ENCODE data around the gene AQP12B.

Gene AQP12B

GRCh38 chr2:240717681-240718581, 35.2 kb upstream of the AQP12B start:
- no peak for DNase-seq

DNA sequence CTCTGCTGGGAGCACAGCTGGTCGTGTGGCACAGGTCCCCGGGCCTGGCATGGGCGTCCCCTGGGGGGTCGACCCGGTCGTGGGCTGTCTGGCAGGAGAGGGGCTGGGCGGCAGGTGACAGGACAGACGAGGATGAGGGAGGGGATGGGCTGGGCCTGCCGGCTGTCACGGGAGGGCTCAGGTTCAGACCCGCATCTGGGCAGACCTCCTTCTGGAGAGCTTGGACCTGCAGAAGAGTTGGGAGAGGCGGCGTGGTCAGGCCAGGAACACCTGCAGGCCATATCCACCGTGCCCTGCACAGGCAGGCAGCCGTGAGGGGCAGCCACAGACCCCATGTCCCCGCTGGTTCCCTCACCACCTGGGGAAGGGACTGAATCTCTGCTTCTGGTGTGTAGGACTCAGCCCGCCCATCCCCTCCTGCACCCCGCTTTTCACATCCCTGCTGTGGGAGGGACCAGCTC, 34.5 kb upstream of the AQP12B start:
- no peak for DNase-seq

DNA sequence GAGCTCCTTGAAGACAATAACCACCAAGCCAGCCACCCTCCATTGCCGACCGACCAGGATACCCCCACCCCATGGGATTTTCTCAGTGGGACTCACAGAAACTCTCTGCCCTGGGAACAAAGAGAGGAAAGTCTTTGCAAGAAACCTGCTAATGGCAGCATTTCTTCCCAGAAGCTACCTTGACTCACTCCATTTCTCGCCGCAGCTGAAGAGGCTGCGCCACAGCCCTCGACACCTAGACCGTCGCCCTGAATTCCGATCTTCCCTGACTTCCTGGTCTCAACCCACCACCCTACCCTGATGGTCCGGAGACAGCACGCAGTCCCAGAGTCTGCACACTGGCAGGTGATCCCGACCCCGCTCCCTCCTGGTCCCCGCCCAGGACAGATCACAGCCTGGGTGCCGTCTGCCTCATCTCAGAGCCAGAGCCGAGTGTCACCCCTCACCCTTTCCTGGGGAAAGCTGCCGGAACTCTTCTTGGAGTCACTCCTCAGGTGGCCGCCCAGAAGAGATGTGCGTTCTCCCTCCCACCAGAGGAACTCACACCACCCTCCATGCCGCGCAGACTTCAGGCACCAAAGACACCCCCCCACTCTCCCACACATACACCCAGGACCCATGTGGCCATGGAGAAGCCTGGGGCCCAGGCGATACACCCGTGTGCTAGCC, 33.6 kb upstream of the AQP12B start:
- DNase-seq: no peak

DNA sequence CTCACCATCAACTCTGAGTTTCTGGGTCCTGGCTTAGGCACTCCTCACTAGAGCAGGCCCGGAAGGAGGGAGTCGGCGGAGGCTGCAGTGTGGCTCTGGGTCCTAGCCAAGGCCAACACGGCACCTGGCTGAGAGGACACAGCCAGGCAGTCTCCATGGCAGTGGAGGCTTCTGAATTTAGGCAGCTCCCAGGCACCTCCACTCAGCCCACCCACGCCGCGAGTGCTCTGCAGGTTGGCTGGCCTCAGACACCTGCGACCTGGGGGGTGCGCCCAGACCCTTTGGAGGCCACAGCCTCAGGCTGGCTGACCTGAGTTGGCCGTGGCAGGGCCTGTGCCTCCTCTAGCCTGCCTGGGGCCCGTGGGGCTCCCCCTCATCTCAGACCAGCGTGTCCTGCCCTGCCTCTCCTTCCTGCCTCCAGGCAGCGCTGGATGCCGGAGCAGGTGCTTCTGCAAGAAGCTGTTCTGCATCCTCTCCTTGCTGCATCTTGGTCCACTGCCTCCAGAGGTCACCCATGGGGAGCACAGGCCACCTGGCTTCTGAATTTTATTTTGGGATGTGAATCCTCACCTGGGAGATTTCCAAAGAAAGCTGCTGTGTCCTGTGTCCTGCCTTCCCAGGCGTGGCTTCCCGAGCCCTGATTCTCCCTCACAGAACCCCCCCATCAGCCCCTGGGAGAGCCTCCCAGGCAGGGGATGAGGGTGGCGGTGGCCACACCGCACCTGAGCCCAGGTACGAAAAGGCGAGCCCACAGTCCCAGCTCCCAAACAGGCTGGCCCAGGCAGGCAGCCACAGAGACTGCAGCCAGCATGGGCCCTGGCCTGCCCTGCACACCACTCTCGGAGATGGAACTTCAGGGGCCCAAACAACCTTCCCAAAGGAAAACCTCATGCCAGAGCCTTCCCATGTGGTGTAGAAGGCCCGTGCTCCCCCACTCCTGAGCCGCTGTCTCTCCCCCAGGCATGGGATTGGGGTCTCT, 32.4 kb upstream of the AQP12B start:
- DNase-seq: no peak

- no peak for DNase-seq
These were observed 31.5 kb upstream of the AQP12B start for GRCh38 chr2:240713928-240714746.

DNA sequence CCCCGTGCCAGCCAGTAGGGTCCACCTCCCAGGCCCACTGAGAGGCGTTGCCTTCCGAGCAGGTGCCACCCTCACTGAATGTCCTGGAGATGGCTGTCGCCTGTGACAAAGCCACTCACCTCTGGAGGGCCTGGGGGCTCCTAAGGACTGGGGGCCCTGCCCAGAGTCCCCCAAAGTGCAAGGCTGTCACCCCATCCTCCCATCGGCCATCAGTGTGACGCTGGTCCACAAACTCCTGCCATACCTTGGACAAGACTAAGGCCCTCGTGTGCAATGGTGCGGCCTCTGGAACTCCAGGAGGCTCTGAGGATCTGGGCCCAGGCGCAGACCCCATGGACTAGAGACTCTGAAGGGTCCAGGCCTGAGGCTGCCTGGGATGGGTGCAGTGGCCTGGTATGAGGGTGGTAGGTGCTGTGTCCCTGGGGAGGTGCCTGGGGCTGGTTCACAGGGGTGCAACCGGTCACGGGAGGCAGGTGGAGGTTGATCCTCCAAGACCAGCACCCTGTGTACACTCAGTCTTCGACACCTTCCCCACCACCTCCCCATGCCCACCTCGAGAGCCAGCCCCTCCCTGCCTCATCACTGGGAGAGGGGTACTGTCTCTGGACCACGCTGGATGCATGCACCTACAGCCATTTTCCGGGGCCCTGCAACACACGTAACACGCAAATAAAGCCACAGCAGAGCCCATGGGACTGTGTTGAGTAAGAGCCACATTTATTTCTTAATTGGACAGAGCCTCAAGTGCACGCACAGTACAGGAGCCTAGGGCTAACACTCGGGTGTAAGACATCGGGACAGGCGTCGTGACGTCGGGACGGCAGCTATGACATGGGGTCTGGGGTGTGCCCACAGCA, 30.6 kb upstream of the AQP12B start:
- DNase-seq: no peak

DNA sequence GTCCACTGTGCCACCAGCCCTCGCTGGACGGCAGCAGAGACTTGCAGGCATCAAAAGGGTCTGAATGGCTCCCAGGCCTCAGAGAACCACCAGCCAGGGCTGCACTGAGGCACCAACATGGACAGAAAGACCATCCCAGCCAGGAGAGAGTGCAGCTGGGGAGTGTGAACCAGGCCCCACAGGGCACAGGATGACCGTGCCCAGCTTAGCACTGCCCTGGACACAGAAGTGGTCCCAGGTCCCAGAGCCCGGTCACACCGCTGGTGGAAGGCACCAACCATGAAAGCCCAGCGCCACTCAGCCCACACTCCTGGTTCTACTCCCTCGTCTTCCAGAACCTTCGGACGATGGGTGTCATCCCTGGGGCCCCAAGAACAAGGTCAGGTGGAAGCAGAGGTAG, 29.4 kb upstream of the AQP12B start:
- no peak for DNase-seq

DNA sequence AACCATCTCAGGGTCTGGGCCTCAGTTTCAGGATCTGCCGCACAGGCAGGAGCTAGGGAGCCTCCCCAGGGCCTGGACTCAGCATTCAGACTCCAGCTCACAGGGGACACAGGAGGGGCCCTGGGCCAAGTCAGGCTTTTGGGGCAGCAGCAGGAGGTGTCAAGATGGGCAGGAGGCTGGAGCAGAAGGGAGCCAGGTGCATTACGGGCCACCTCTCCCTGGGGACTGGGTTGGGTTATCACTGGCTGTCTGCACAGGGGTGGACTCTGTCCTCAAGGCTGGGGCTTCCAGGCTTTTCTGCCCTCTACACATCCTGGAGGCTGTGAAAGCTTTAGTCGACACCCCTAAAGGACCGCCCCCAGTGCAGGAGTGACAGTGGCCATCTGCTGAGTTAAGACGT, 29.0 kb upstream of the AQP12B start:
- no peak for DNase-seq

- no peak for DNase-seq
These were observed 28.6 kb upstream of the AQP12B start for GRCh38 chr2:240711296-240711695.

- no peak for DNase-seq
These were observed 25.8 kb upstream of the AQP12B start for GRCh38 chr2:240708457-240708856.

GRCh38 chr2:240707821-240708220, 25.1 kb upstream of the AQP12B start:
- DNase-seq: no peak

DNA sequence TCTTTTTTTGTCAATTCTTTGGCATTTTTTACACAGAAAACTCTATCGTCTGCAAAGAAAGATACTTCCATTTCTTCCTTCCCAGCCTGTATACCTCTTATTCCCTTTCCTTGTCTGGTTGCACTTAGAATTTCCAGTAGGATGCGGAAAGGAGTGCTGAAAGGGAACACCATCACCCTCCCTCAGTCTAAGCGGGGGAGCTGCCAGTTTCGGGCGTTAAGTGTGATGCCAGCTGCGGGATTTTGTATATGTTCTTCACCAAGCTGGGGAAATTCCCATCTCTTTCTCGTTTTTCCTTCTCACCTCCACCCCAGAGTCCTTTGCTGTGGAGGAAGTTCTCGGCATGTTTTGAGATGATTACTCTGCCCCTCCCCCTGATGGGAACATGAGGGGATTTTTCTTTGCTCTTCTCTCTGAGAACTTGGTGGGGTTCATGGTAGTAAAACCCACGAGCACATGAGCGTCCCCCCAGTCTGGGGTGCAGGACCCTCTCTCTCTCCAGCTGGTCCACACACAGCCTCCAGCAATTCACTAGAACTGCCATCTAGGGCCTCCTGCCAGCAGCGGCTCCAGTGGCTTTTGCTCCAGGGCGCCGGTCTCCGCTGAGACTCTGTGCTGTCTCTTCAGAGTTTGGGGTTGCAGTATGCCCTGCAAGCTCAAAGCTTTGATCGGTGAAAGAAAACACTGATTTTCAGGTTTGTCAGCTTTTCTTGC, 24.5 kb upstream of the AQP12B start:
- DNase-seq: no peak

GRCh38 chr2:240705204-240705791, 22.6 kb upstream of the AQP12B start:
- DNase-seq: no peak

DNA sequence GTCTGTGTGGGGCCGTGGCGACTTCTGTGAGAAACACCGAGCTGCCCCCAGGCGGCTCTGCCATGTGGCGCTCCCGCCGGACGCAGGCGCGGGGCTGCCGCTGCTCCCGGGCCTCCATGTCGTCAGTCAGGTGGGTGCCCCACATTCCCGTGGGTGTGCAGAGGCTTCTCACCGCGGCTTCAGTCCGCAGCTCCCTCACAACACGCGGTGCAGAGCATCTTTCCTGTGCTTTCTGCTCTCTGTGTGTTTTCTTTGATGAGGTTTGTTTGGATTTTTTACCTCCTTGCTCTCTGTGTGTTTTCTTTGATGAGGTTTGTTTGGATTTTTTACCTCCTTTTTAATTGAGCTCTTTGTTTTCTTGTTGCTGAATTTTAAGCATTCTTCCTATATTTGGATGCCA, 22.0 kb upstream of the AQP12B start:
- no peak for DNase-seq

- no peak for DNase-seq
These were observed 21.0 kb upstream of the AQP12B start for GRCh38 chr2:240703417-240704341.

GRCh38 chr2:240702640-240703011, 19.9 kb upstream of the AQP12B start:
- no peak for DNase-seq

GRCh38 chr2:240701736-240702639, 19.3 kb upstream of the AQP12B start:
- DNase-seq: no peak

All from fibroblast of skin of right biceps (primary cell).